Fibroblast of skin of right quadriceps (primary cell): ENCODE data around the gene OR2AG2.
A peak's percentile ranks its signal among the peaks of the same experiment; 100 is the strongest.

Source experiments
- DNase-seq: peaks from one replicate; pipeline ENCODE4 v3.0.0-alpha.2; 2013

OR2AG2 gene

GRCh38 chr11:6737872-6738466 lies 33.8 kb downstream of the OR2AG2 start:
- DNase-seq: peak; percentile 31

- DNase-seq: no peak
These were observed 35.2 kb downstream of the OR2AG2 start for GRCh38 chr11:6736495-6737121.

GRCh38 chr11:6735306-6735705 lies 36.5 kb downstream of the OR2AG2 start:
- DNase-seq: peak; percentile 26

- no peak for DNase-seq
These were observed 37.2 kb downstream of the OR2AG2 start for GRCh38 chr11:6734616-6735015.

GRCh38 chr11:6733326-6734275 lies 38.2 kb downstream of the OR2AG2 start:
- no peak for DNase-seq

- DNase-seq: no peak
These were observed 43.6 kb downstream of the OR2AG2 start for GRCh38 chr11:6727971-6728760.

- no peak for DNase-seq
These were observed 46.3 kb downstream of the OR2AG2 start for GRCh38 chr11:6725386-6725896.

GRCh38 chr11:6724013-6724412 lies 47.8 kb downstream of the OR2AG2 start:
- no peak for DNase-seq

GRCh38 chr11:6721343-6721742 lies 50.4 kb downstream of the OR2AG2 start:
- no peak for DNase-seq

- no peak for DNase-seq
These were observed 52.2 kb downstream of the OR2AG2 start for GRCh38 chr11:6719576-6719975.

GRCh38 chr11:6717426-6717825 lies 54.4 kb downstream of the OR2AG2 start:
- DNase-seq: no peak
